SK-N-MC (cell line): Measurements from ENCODE around the gene UPK3B.
"Not testable (repeated sequence)": the region's sequence is repeated elsewhere in the genome, so short reads cannot be mapped to it uniquely, and the experiment has no call there.

Experiments used
- EZH2 ChIP-seq: fragments of 200-600 bp; sonication (generic); IDR thresholded peaks from one replicate; pipeline ENCODE4 v1.6.1; 2017; ENCODE audit warnings: antibody characterized with exemption
- FOXP2 ChIP-seq: optimal IDR thresholded peaks from 2 replicates; pipeline ENCODE3; 2011; ENCODE audit warnings: mild to moderate bottlenecking, moderate library complexity; ENCODE audit not compliant: insufficient read depth; ENCODE audit errors: extremely low read length, control extremely low read depth
- POLR2AphosphoS5 ChIP-seq: IDR thresholded peaks from 2 replicates; pipeline ENCODE4 v1.6.1; 2012; ENCODE audit warnings: mild to moderate bottlenecking, low read depth, low read length, borderline replicate concordance

GRCh38 chr7:76499201-76499923 lies 11.0 kb upstream of the UPK3B start:
- not testable (repeated sequence) for TF ChIP-seq EZH2, POLR2AphosphoS5, FOXP2
